AG04450 (cell line): ENCODE measurements around the gene ZNF699. TPM values are rescaled to one million over a fixed set of nuclear protein-coding genes. Genes with fewer than 3 reads are reported as not detected.

Source experiments
- CTCF ChIA-PET: fragments of 300-600, 350-600 bp; formaldehyde crosslinking; extraction: SDS; loops from one replicate; lab custom pipeline; 2022; ENCODE audit warnings: antibody characterized with exemption, inconsistent platforms; lab: Charles Lee
- POLR2A ChIA-PET: fragments of 350-600 bp; formaldehyde crosslinking; extraction: SDS; loops from one replicate; lab custom pipeline; 2021; ENCODE audit warnings: antibody characterized with exemption, inconsistent platforms; lab: Yijun Ruan, JAX
- DNase-seq: peaks from one replicate; pipeline ENCODE4 v3.0.0-alpha.2; 2011; ENCODE audit warnings: low read depth, low spot score
- H3K27ac ChIP-seq: one replicate; pipeline ENCODE4 v1.5.1; 2012; ENCODE audit warnings: low read depth, low read length, control low read depth
- H3K27me3 ChIP-seq: one replicate; pipeline ENCODE4 v1.6.0; 2012; ENCODE audit warnings: low read length; ENCODE audit not compliant: control insufficient read depth, insufficient read depth
- H3K4me3 ChIP-seq: 2 replicates; pipeline ENCODE4 v1.5.1; 2011; ENCODE audit warnings: mild to moderate bottlenecking, low read depth, low read length, control low read depth
- H3K9me3 ChIP-seq: 2 replicates; pipeline ENCODE4 v1.5.1; 2012; ENCODE audit warnings: low read length; ENCODE audit not compliant: control insufficient read depth, insufficient read depth
- polyA minus RNA-seq: library from RNA; depleted of rRNA, polyadenylated mRNA; stranded (reverse); fragments of >200 nt; gene quantifications from 2 replicates; pipeline ENCODE4 v1.2.3, GENCODE V29; 2011; rRNA and poly(A)+ RNA removed
- polyA plus RNA-seq: library from polyadenylated mRNA; depleted of rRNA; stranded (reverse); fragments of >200 nt; gene quantifications from 2 replicates; pipeline ENCODE4 v1.2.3, GENCODE V29; 2011; rRNA removed
- TF ChIP-seq, protein P1 (sequence below): IDR thresholded peaks from 2 replicates; pipeline ENCODE4 v1.5.1; 2011; ENCODE audit warnings: low read depth, low read length, control low read depth, inconsistent platforms

Gene ZNF699
- polyA plus RNA-seq (3.2 and 3.3 TPM in 2 replicates), polyA minus RNA-seq (6.5 and 6.9 TPM in 2 replicates)

DNA sequence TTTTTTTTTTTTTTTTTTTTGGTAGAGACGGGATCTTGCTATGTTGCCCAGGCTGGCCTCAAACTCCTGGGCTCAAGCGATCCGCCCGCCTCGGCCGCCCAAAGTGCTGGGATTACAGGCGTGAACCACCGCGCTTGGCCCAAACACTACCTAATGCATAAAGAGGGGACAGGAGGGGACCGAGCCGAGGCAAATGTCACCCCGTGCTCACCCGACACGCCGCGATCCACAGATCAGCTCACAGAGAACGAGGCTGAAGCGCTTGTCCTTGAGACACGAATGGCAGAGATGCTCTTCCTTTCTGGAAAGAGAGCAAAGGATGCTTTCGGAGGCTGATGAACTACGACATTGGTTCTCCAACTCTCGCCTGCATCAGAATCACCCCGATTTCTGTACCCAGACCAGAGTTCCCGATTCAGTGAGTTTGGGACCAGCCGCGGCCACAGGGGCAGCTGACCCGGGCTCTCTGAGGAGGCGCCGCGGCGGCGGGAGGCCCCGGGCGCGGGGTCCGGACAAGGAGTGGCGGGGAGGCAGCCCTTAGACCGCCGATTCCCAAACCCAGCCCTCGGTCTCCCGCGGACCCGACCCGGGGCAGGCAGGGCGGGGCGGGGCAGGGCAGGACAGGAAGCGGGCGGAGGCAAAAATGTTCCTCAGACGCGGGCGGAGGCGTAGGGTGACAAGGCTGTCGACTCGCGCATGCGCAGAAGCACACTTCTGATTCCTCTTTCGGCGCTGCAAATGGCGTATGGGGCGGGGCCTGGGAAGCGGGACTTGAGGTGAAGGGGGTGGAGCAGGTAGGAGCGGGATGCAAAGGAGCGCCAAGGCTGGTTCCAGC, at the start of gene ZNF699:
TSS of gene ZNF699 (minus strand) at position 700 of the 835 bp plus-strand sequence. CDS start 4,719 bp downstream, outside the sequence.
- Histone ChIP-seq H3K4me3 (peak within 1 kb of the TSS; percentile 93), H3K9me3 (peaks cover 20% of the 10 kb centered on the region), H3K27me3 (no peaks in the 10 kb centered on the region), H3K27ac (peak within 1 kb of the TSS; percentile 89)
- ChIA-PET POLR2A (interaction anchor here (0.6 to 1.5 kb wide), 2 partner anchors 14 to 21 kb away, joined by 4 read pairs; partner anchors contain the start of gene ZNF559), CTCF (no interaction called here)
- TF ChIP-seq, protein P1, sequence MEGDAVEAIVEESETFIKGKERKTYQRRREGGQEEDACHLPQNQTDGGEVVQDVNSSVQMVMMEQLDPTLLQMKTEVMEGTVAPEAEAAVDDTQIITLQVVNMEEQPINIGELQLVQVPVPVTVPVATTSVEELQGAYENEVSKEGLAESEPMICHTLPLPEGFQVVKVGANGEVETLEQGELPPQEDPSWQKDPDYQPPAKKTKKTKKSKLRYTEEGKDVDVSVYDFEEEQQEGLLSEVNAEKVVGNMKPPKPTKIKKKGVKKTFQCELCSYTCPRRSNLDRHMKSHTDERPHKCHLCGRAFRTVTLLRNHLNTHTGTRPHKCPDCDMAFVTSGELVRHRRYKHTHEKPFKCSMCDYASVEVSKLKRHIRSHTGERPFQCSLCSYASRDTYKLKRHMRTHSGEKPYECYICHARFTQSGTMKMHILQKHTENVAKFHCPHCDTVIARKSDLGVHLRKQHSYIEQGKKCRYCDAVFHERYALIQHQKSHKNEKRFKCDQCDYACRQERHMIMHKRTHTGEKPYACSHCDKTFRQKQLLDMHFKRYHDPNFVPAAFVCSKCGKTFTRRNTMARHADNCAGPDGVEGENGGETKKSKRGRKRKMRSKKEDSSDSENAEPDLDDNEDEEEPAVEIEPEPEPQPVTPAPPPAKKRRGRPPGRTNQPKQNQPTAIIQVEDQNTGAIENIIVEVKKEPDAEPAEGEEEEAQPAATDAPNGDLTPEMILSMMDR = no peak
- peak; percentile 94 for DNase-seq

DNA sequence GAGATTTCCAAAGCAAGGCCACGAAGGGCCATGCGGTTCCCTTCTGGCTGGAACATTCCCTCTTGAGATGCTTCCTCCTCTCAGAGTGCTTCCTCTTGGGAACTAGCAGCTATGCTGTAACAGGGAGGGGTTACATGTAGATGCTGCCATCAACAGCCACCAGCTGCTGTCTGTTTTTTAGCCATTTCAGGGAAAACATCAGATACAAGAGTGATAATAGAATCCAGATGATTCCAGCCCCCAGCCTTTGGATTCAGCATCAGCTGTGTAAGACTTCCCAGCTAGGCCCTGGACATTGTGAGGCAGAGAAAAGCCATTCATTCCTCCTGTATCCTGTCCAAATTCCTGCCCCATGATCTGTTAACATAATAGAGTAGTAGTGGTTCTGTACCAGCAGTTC, 45.0 kb upstream of the ZNF699 start:
- Histone ChIP-seq H3K4me3 (no peak overlapping the region), H3K27ac (no peak overlapping the region), H3K9me3 (peaks cover 73% of the 10 kb centered on the region), H3K27me3 (no peaks in the 10 kb centered on the region)
- ChIA-PET POLR2A (no interaction called here), CTCF (no interaction called here)
- TF ChIP-seq, protein P1 = no peak
- no peak for DNase-seq

DNA sequence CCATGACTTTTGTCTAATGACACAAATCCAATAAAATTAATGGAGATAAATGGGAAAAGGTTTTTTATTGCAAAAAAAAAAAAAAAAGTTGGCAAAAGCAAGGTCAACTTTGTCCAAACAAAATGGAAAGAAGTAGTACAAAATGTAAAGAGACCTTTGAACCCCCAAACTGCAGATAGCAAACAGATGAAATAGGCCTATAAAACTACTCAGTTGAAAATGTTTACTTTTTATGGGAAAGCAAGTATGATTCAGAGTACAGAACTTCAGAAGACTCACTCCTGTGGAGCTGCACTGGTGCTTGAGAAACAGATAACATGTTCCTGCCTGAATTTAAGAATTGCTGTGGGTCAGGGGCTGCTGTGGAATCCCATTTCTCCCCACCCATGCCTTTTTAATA, 43.4 kb upstream of the ZNF699 start:
- Histone ChIP-seq H3K9me3 (peaks cover 70% of the 10 kb centered on the region), H3K4me3 (no peak overlapping the region), H3K27me3 (no peaks in the 10 kb centered on the region), H3K27ac (no peak overlapping the region)
- DNase-seq = no peak
- TF ChIP-seq, protein P1 = no peak
- ChIA-PET CTCF (no interaction called here), POLR2A (no interaction called here)

DNA sequence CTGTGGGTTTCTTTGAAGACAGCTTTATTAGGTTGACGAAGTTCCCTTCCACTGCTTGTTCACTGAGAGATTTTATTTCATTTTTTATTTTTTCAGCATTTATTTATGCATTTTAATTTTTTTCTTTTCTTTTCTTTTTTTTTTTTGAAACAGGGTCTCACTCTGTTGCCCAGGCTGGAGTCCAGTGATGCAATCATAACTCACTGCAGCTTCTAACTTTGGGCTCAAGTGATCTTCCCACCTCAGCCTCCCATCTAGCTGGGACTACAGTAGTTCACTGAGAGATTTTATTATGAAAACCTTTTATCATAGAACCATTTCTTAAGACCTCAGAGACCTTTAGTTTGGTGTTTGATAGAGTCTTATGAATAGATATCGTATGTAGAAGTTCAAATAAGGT, 42.9 kb upstream of the ZNF699 start:
- ChIA-PET POLR2A (no interaction called here), CTCF (no interaction called here)
- Histone ChIP-seq H3K9me3 (peaks cover 66% of the 10 kb centered on the region), H3K27ac (no peak overlapping the region), H3K4me3 (no peak overlapping the region), H3K27me3 (no peaks in the 10 kb centered on the region)
- no peak for DNase-seq
- TF ChIP-seq, protein P1 = no peak

DNA sequence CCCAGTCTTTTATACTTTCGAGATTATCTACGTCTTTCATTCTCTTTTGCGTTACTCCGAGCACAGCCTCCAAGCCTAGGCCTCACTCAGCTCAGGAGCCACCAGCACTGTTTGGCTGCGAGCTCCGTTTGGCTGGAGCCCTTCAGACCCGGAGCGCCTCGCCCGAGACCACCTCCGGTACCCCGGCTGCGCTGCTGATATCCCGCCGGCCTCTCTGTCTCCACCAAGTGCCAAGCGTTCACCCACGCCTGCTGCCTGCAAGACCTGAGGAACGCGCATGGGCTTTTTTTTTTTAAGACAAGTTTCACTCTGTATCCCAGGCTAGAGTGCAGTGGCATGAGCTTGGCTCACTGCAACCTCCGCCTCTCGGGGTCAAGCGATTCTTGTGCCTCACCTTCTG, 39.0 kb upstream of the ZNF699 start:
- peaks cover 50% of the 10 kb centered on the region for H3K9me3 ChIP-seq
- CTCF ChIA-PET = no interaction called here
- POLR2A ChIA-PET = no interaction called here
- DNase-seq = no peak
- no peak overlapping the region for H3K4me3 ChIP-seq
- no peaks in the 10 kb centered on the region for H3K27me3 ChIP-seq
- no peak overlapping the region for H3K27ac ChIP-seq
- TF ChIP-seq, protein P1 = no peak
